ENCODE data around the gene GPN2.

Gene GPN2

GRCh38 chr1:26833432-26834405 lies 56.4 kb downstream of the GPN2 start:
- POLR2A ChIA-PET, result interaction anchor here (0.8 to 5.2 kb wide), 3 partner anchors 31 to 136 kb away, joined by 4 to 21 read pairs (median 5); partner anchors contain the start of gene GPN2
- CTCF ChIA-PET, result no interaction called here
- DNase-seq (ENCODE audit: extremely low spot score), result no peak
- no peak for TF ChIP-seq ELF4 (IDR thresholded peaks at IDR 0.05)
- TF ChIP-seq FOXK2 (IDR thresholded peaks at IDR 0.05), result no peak
- TF ChIP-seq FOXM1 (IDR thresholded peaks at IDR 0.05; ENCODE audit: borderline replicate concordance), result no peak
- TF ChIP-seq HDGF (IDR thresholded peaks at IDR 0.05; ENCODE audit: borderline replicate concordance), result no peak
- no peak for TF ChIP-seq NFRKB (IDR thresholded peaks at IDR 0.05)
- no peak for TF ChIP-seq SP1 (IDR thresholded peaks at IDR 0.05)
- no peak for TF ChIP-seq ZNF384 (IDR thresholded peaks at IDR 0.05)
- no peak for TF ChIP-seq SUZ12 (IDR thresholded peaks at IDR 0.05)
- TF ChIP-seq TARDBP (IDR thresholded peaks at IDR 0.05), result no peak
- no peak for TF ChIP-seq PKNOX1 (IDR thresholded peaks at IDR 0.05)
- no peak for TF ChIP-seq ARNT (IDR thresholded peaks at IDR 0.05)

- ChIA-PET CTCF (interaction anchor here (1.0 kb wide), 1 partner anchor 33 kb away, joined by 3 read pairs; no protein-coding TSS in a partner anchor), POLR2A (interaction anchor here (0.8 to 5.2 kb wide), 3 partner anchors 33 to 134 kb away, joined by 4 to 21 read pairs (median 5); partner anchors contain the start of gene GPN2)
Measured at GRCh38 chr1:26832249-26832960, 57.7 kb downstream of the GPN2 start.

GRCh38 chr1:26831546-26832248 lies 58.4 kb downstream of the GPN2 start:
- CTCF ChIA-PET, result interaction anchor here (1.0 kb wide), 1 partner anchor 33 kb away, joined by 3 read pairs; no protein-coding TSS in a partner anchor
- DNase-seq (ENCODE audit: extremely low spot score), result no peak
- no peak for TF ChIP-seq SP1 (IDR thresholded peaks at IDR 0.05)
- TF ChIP-seq ARNT (IDR thresholded peaks at IDR 0.05), result no peak
- TF ChIP-seq PKNOX1 (IDR thresholded peaks at IDR 0.05), result no peak
- no peak for TF ChIP-seq SUZ12 (IDR thresholded peaks at IDR 0.05)
- TF ChIP-seq LEF1 (IDR thresholded peaks at IDR 0.05; ENCODE audit: borderline replicate concordance), result no peak
- TF ChIP-seq HDGF (IDR thresholded peaks at IDR 0.05; ENCODE audit: borderline replicate concordance), result no peak
- no peak for TF ChIP-seq FOXK2 (IDR thresholded peaks at IDR 0.05)
- no peak for TF ChIP-seq ELF4 (IDR thresholded peaks at IDR 0.05)
- no peak for TF ChIP-seq L3MBTL2 (conservative IDR thresholded peaks at IDR 0.05)
- TF ChIP-seq BHLHE40 (IDR thresholded peaks at IDR 0.05; ENCODE audit: borderline replicate concordance), result no peak
- TF ChIP-seq NFRKB (IDR thresholded peaks at IDR 0.05), result no peak
- no peak for TF ChIP-seq FOXA1 (IDR thresholded peaks at IDR 0.05)
- TF ChIP-seq ZNF384 (IDR thresholded peaks at IDR 0.05), result no peak
- no peak for TF ChIP-seq CTBP1 (IDR thresholded peaks at IDR 0.05; ENCODE audit: borderline replicate concordance)
- TF ChIP-seq TARDBP (IDR thresholded peaks at IDR 0.05), result no peak
- no peak for TF ChIP-seq FOXM1 (IDR thresholded peaks at IDR 0.05; ENCODE audit: borderline replicate concordance)
- POLR2A ChIA-PET, result interaction anchor here (5.2 kb wide), 1 partner anchor 33 kb away, joined by 21 read pairs; no protein-coding TSS in a partner anchor

More at GRCh38 chr1:26832249-26832960, 57.7 kb downstream of the GPN2 start:
- DNase-seq (ENCODE audit: extremely low spot score), result no peak
- TF ChIP-seq ARNT (IDR thresholded peaks at IDR 0.05) (no peak), L3MBTL2 (conservative IDR thresholded peaks at IDR 0.05) (no peak), FOXK2 (IDR thresholded peaks at IDR 0.05) (no peak), HDGF (IDR thresholded peaks at IDR 0.05; ENCODE audit: borderline replicate concordance) (no peak), NFRKB (IDR thresholded peaks at IDR 0.05) (no peak), FOXM1 (IDR thresholded peaks at IDR 0.05; ENCODE audit: borderline replicate concordance) (no peak), ELF4 (IDR thresholded peaks at IDR 0.05) (no peak), LEF1 (IDR thresholded peaks at IDR 0.05; ENCODE audit: borderline replicate concordance) (no peak), TARDBP (IDR thresholded peaks at IDR 0.05) (no peak), BHLHE40 (IDR thresholded peaks at IDR 0.05; ENCODE audit: borderline replicate concordance) (no peak), SUZ12 (IDR thresholded peaks at IDR 0.05) (no peak), PKNOX1 (IDR thresholded peaks at IDR 0.05) (no peak), ZNF384 (IDR thresholded peaks at IDR 0.05) (no peak), CTBP1 (IDR thresholded peaks at IDR 0.05; ENCODE audit: borderline replicate concordance) (no peak), SP1 (IDR thresholded peaks at IDR 0.05) (no peak), FOXA1 (IDR thresholded peaks at IDR 0.05) (no peak)

GRCh38 chr1:26831059-26831458 lies 59.0 kb downstream of the GPN2 start:
- no peak for DNase-seq (ENCODE audit: extremely low spot score)
- POLR2A ChIA-PET, result interaction anchor here (5.2 kb wide), 1 partner anchor 34 kb away, joined by 21 read pairs; no protein-coding TSS in a partner anchor
- CTCF ChIA-PET, result no interaction called here
- TF ChIP-seq SP1 (IDR thresholded peaks at IDR 0.05) (no peak), NFRKB (IDR thresholded peaks at IDR 0.05) (no peak), CTBP1 (IDR thresholded peaks at IDR 0.05; ENCODE audit: borderline replicate concordance) (no peak), ARNT (IDR thresholded peaks at IDR 0.05) (no peak), LEF1 (IDR thresholded peaks at IDR 0.05; ENCODE audit: borderline replicate concordance) (no peak), FOXK2 (IDR thresholded peaks at IDR 0.05) (no peak), ELF4 (IDR thresholded peaks at IDR 0.05) (no peak), HDGF (IDR thresholded peaks at IDR 0.05; ENCODE audit: borderline replicate concordance) (no peak), BHLHE40 (IDR thresholded peaks at IDR 0.05; ENCODE audit: borderline replicate concordance) (no peak), SUZ12 (IDR thresholded peaks at IDR 0.05) (no peak)

Measured in HEK293T (cell line).